ENCODE data around the gene TASOR2. TPM values are rescaled to one million over a fixed set of nuclear protein-coding genes. Genes with fewer than 3 reads are reported as not detected.

TASOR2 gene
- total RNA-seq, 1 experiment from 2014 or later = 67.3 TPM

DNA sequence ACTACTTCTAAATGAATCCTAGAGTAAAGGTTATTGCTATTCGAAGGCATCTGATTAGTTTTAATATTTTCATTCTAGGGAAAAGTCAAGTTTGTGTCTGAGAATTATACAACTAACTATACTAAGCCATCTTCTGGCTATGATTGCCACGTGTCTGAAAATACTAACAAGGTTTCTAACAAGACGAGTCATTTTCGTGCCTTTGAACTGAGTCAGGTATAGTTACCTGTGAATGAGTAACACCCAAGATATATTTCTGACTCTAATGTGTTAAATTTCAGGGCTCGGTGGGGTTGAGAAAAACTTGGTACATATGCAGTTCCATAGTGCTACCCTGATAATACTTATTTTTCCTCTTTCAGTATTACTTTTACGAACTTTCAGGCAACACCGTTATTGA lies 35.5 kb downstream of the TASOR2 start (continued):
- TF ChIP-seq NFYB (CRISPR knock-in tag; conservative IDR thresholded peaks at IDR 0.05; ENCODE audit: low read depth) = no peak
- TF ChIP-seq RELA (CRISPR knock-in tag; IDR thresholded peaks at IDR 0.05; ENCODE audit: borderline replicate concordance) = no peak
- no peak for TF ChIP-seq SMAD4 (CRISPR knock-in tag; IDR thresholded peaks at IDR 0.05)
- TF ChIP-seq ZNF396 (CRISPR knock-in tag; IDR thresholded peaks at IDR 0.05; ENCODE audit: borderline replicate concordance) = no peak
- TF ChIP-seq, protein P1, sequence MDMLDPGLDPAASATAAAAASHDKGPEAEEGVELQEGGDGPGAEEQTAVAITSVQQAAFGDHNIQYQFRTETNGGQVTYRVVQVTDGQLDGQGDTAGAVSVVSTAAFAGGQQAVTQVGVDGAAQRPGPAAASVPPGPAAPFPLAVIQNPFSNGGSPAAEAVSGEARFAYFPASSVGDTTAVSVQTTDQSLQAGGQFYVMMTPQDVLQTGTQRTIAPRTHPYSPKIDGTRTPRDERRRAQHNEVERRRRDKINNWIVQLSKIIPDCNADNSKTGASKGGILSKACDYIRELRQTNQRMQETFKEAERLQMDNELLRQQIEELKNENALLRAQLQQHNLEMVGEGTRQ (CRISPR knock-in tag; IDR thresholded peaks at IDR 0.05) = no peak
- no peak for TF ChIP-seq SP1 (CRISPR knock-in tag; conservative IDR thresholded peaks at IDR 0.05)
- no peak for TF ChIP-seq KAT7 (CRISPR knock-in tag; IDR thresholded peaks at IDR 0.05; ENCODE audit: borderline replicate concordance)

DNA sequence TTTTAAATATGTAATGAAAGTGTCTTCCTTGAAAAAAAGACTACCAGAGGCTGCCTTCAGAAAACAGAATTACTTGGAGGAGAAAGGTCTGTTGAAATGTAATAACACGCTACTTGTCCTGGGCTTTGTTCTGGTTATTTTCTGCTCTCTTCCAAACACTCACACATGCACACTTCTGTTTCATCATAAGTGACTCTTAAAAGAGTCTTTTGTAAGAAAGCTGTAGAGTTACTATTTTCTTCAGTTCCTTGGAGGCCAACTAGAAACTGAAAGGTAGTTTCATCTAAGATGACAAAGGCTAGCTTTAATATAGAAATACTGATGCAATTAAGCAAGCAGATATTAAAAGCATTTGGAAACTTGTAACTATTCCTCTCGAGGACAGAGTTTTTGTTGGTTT lies 39.1 kb downstream of the TASOR2 start:
- ChIA-PET POLR2A (no interaction called here), CTCF (no interaction called here)
- Mint-ChIP-seq H3K4me1 (no peaks in the 10 kb centered on the region), H3K27me3 (ENCODE audit: low read depth) (no peaks in the 10 kb centered on the region), H3K4me3 (no peak overlapping the region), H3K27ac (peak overlapping the region; percentile 22; the same call in 1 of the 2 replicates), H3K36me3 (peaks cover 29% of the 10 kb centered on the region), H3K9me3 (no peaks in the 10 kb centered on the region)
- TF ChIP-seq ZNF138 (CRISPR knock-in tag; conservative IDR thresholded peaks at IDR 0.05) (no peak), HMGA2 (CRISPR knock-in tag; IDR thresholded peaks at IDR 0.05) (no peak), KAT7 (CRISPR knock-in tag; IDR thresholded peaks at IDR 0.05; ENCODE audit: borderline replicate concordance) (no peak), ZNF396 (CRISPR knock-in tag; IDR thresholded peaks at IDR 0.05; ENCODE audit: borderline replicate concordance) (no peak), ZNF416 (CRISPR knock-in tag; IDR thresholded peaks at IDR 0.05) (no peak)
- TF ChIP-seq, protein P2, sequence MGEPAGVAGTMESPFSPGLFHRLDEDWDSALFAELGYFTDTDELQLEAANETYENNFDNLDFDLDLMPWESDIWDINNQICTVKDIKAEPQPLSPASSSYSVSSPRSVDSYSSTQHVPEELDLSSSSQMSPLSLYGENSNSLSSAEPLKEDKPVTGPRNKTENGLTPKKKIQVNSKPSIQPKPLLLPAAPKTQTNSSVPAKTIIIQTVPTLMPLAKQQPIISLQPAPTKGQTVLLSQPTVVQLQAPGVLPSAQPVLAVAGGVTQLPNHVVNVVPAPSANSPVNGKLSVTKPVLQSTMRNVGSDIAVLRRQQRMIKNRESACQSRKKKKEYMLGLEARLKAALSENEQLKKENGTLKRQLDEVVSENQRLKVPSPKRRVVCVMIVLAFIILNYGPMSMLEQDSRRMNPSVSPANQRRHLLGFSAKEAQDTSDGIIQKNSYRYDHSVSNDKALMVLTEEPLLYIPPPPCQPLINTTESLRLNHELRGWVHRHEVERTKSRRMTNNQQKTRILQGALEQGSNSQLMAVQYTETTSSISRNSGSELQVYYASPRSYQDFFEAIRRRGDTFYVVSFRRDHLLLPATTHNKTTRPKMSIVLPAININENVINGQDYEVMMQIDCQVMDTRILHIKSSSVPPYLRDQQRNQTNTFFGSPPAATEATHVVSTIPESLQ (CRISPR knock-in tag; IDR thresholded peaks at IDR 0.05) = no peak
- TF ChIP-seq, protein P3, sequence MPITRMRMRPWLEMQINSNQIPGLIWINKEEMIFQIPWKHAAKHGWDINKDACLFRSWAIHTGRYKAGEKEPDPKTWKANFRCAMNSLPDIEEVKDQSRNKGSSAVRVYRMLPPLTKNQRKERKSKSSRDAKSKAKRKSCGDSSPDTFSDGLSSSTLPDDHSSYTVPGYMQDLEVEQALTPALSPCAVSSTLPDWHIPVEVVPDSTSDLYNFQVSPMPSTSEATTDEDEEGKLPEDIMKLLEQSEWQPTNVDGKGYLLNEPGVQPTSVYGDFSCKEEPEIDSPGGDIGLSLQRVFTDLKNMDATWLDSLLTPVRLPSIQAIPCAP (CRISPR knock-in tag; IDR thresholded peaks at IDR 0.05) = no peak
- TF ChIP-seq, protein P4, sequence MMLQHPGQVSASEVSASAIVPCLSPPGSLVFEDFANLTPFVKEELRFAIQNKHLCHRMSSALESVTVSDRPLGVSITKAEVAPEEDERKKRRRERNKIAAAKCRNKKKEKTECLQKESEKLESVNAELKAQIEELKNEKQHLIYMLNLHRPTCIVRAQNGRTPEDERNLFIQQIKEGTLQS (CRISPR knock-in tag; conservative IDR thresholded peaks at IDR 0.05) = no peak
- DNase-seq (ENCODE audit: low spot score) (no peak), ATAC-seq (no peak)

DNA sequence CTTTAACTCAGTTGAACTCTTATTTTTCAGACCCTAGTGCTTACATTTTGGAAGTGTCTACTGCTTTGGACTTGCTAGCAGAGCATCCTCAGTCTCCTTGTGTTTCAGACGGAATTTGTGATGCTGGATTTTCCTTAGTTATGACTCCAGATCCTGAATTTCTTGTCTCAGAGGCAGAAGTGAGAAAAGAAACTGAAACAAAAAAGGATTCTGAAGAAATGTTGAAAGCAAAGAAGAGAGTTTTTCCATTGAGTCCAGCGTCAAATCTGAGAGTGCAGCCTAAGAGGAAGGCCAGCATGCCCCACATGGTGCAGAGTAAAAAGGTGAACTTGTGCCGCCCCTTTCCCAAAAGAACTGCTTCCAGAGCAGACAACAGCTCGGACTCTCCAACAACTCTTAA lies 46.1 kb downstream of the TASOR2 start:
- Mint-ChIP-seq H3K4me1 (no peaks in the 10 kb centered on the region), H3K27me3 (ENCODE audit: low read depth) (no peaks in the 10 kb centered on the region), H3K36me3 (peaks cover 33% of the 10 kb centered on the region), H3K4me3 (no peak overlapping the region), H3K9me3 (no peaks in the 10 kb centered on the region), H3K27ac (0 out of 2 replicates have a peak overlapping the region, but pooled peaks have one; percentile 23)
- ChIA-PET CTCF (no interaction called here), POLR2A (no interaction called here)
- TF ChIP-seq, protein P2 (CRISPR knock-in tag; IDR thresholded peaks at IDR 0.05) = no peak
- TF ChIP-seq NFE2L1 (CRISPR knock-in tag; IDR thresholded peaks at IDR 0.05) = no peak
- TF ChIP-seq GABPB1 (CRISPR knock-in tag; IDR thresholded peaks at IDR 0.05) = no peak
- TF ChIP-seq, protein P4 (CRISPR knock-in tag; conservative IDR thresholded peaks at IDR 0.05) = no peak
- no peak for TF ChIP-seq CREM (CRISPR knock-in tag; IDR thresholded peaks at IDR 0.05)
- no peak for TF ChIP-seq FOXK1 (CRISPR knock-in tag; IDR thresholded peaks at IDR 0.05)
- TF ChIP-seq, protein P5, sequence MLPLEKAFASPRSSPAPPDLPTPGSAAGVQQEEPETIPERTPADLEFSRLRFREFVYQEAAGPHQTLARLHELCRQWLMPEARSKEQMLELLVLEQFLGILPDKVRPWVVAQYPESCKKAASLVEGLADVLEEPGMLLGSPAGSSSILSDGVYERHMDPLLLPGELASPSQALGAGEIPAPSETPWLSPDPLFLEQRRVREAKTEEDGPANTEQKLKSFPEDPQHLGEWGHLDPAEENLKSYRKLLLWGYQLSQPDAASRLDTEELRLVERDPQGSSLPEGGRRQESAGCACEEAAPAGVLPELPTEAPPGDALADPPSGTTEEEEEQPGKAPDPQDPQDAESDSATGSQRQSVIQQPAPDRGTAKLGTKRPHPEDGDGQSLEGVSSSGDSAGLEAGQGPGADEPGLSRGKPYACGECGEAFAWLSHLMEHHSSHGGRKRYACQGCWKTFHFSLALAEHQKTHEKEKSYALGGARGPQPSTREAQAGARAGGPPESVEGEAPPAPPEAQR (CRISPR knock-in tag; IDR thresholded peaks at IDR 0.05) = no peak
- TF ChIP-seq ZNF138 (CRISPR knock-in tag; conservative IDR thresholded peaks at IDR 0.05) = no peak
- TF ChIP-seq HMGA2 (CRISPR knock-in tag; IDR thresholded peaks at IDR 0.05) = no peak
- no peak for TF ChIP-seq GTF2I (CRISPR knock-in tag; conservative IDR thresholded peaks at IDR 0.05)
- no peak for TF ChIP-seq RELA (CRISPR knock-in tag; IDR thresholded peaks at IDR 0.05; ENCODE audit: borderline replicate concordance)
- DNase-seq (ENCODE audit: low spot score) (no peak), ATAC-seq (no peak)

Data from WTC11 (cell line).